HG03571 (cell line): ENCODE data around the gene KIF25.

Source experiments
- ATAC-seq: cut with Tn5 transposase; IDR thresholded peaks from one replicate; pipeline ENCODE4 v1.9.1; 2021; ENCODE audit not compliant: unreplicated experiment

Gene KIF25

DNA sequence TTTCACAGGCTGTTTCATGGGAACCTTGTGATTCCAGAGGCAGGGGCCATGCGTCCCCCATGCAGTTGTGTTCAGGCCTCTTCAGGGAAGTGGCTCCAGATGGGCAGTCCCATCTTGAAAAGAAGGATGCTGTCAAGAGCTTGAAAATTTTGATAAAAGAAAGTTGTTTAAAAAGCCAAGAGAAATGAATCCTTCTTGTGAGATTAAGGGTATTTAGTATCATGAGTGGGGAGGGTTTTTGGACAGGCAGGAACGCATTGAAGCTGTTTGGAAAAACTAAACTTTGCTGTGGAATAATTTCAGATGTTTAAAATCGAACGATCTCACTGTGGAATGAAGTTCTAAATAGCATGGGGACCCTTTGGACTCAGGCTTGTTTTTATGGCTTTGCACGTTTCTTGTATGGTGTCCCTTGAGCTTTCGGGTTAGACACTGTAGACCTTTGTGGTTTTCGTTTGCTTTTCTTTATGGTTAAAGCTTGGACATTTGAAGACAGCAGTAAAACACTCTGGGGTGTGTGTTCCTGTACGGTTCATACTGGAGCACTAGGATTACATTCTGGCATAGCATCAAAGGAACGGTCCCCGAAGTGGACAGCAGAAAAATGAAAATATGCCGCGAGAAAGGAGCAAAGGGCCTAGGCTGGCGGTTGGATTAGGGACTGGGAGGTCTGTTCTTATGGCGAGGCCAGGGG is 18.2 kb downstream of the KIF25 start:
- no peak for ATAC-seq

- no peak for ATAC-seq
Observed at GRCh38 chr6:168016176-168016620, 18.7 kb downstream of the KIF25 start.

DNA sequence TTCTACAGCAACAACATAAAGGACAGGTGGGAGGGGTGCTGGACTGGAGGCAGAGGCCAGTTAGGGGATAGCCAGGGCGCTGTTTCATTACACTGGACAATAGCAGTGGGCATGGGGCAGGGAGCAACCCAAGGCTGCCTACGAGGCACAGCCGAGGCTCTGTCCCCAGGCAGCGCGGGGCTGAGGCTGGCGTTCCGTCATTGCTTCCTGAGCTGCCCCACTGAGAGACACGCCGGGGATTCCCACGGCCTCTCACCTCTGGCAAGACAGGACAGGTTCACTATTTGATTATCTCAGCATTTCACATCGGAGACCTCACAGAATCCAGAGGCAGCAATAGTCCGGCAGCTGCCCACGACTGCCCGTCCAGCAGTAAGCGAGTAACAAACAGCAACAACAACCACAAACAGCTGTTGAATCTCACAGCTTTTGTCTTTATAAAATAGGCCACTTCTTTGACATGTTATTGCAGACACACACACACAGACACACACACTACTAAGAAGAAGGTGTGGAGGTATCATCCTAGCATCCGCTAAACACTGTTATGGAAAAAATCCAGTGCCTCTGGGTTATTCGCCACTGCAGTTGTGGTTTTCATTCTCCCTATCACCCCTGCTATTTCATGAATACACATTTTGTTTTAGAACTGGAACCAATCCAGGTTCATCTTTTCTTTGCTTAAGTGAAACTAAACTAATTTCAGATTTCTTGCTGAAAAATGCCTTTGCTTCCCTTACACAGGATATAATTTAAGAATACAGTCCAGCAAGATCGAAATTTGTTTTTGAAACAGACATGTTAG is 19.5 kb downstream of the KIF25 start:
- ATAC-seq: no peak

- ATAC-seq: no peak
Observed at GRCh38 chr6:168017629-168018028, 20.2 kb downstream of the KIF25 start.

- ATAC-seq: no peak
Observed at GRCh38 chr6:168018664-168019063, 21.2 kb downstream of the KIF25 start.

- ATAC-seq: no peak
Observed at GRCh38 chr6:168020242-168020641, 22.8 kb downstream of the KIF25 start.

- ATAC-seq: no peak
Observed at GRCh38 chr6:168021581-168021980, 24.1 kb downstream of the KIF25 start.

DNA sequence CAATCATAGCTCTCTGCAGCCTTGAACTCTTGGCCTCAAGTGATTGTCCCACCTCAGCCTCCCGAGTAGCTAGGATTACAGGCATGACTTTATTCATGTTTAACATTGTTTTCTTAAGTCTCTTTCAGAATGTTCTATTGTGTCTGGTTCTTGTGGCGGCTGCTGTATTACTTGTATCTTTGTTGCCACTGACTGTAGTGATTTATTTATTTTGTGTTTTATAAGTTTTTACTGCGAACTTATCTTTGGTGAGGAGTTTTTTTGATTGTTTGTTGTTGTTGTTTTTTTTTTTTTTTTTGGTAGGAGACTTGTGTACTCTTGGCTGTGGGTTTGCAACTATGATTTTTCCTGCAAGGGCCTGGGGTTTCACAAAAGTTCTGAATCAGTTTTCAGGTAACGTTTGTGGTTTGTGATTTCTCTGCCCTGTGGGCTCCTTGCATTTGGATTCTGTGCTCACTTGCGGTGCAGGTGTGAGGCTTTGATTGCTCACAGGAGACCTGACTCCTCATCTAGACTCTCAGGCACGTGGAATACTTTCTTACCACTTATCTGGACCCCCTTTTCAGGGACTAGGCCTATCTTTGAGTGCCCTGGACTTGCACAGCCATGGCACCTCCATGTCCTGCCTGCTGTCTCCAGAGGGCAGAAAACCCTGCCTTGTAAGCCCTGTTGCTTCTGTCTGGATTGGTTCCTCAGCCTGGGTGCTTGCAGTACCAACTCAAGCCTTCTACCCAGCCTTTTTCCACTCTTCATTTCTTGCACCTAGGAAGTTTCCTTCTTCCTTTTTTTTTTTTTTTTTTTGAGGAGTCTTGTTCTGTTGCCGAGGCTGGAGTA is 25.2 kb downstream of the KIF25 start:
- ATAC-seq: no peak

- ATAC-seq: no peak
Observed at GRCh38 chr6:168024951-168025510, 27.6 kb downstream of the KIF25 start.

GRCh38 chr6:168025831-168026710 is 28.6 kb downstream of the KIF25 start:
- ATAC-seq: no peak

GRCh38 chr6:168026925-168027324 is 29.5 kb downstream of the KIF25 start:
- no peak for ATAC-seq

DNA sequence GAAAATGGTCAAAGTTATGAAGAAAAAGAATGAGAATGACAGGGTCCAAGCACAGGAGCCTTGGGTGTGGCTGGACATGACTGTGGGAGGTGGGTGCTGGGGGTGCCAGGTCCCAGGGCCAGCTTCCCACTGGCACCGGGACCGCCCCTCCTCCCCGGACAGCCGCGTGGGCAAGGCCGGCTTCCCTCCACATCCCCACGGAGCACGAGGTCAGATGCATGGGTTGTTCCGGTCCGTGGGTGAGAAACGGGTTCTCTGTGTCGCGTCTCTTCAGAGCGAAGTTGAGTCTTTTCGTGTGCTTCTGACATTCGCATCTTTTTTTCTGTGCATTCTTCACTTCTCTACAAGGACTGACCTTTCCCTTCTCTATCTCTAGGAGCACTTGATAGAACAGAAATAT is 30.1 kb downstream of the KIF25 start:
- no peak for ATAC-seq

- no peak for ATAC-seq
Observed at GRCh38 chr6:168028181-168028580, 30.7 kb downstream of the KIF25 start.

- ATAC-seq: no peak
Observed at GRCh38 chr6:168029459-168030217, 32.2 kb downstream of the KIF25 start.

GRCh38 chr6:168030218-168030746 is 32.8 kb downstream of the KIF25 start:
- no peak for ATAC-seq

DNA sequence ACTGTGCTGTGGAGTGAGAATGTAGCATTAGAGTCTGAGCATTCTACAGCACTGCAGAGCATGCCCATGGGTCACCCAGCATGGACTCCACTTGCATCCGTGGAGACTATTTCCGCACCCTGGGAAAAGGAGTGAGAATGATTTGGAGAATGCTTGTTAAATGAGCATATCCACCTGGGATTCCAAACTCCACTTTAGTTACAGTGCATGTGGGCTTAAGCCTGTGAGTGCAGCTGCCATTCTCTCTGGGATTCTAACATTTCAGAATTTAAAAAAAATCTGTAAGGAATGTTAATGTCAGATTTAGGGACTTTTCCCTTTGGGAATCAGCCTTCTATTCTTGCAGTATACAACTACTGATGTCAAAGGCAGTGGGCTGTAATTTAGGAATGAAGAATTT is 33.4 kb downstream of the KIF25 start:
- no peak for ATAC-seq

- ATAC-seq: no peak
Observed at GRCh38 chr6:168031411-168031971, 34.0 kb downstream of the KIF25 start.

GRCh38 chr6:168032005-168032760 is 34.7 kb downstream of the KIF25 start:
- no peak for ATAC-seq
